ENCODE results near the gene SCP2. TPM values are rescaled to one million over a fixed set of nuclear protein-coding genes. Genes with fewer than 3 reads are reported as not detected.

The SCP2 gene
- total RNA-seq, 1 experiment from 2014 or later, result 56.4 TPM

DNA sequence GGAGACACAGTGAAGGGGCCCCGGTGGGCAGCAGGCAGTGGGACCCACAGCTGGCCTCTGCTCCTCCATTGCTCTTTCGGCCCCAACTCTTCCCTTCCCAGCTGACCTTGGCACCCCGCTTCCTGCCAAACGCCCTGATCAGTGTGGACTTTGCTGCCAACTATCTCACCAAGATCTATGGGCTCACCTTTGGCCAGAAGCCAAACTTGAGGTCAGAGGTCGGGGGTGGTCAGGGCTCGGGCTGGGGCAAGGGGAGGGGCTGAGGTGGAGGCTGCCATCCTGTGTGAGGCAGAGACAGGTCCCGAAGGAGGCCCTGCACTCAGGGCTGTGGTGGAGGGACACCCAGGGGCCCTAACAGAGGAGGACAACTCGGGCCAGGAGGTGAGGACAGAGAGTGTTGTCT lies 148.7 kb downstream of the SCP2 start (continued):
- TF ChIP-seq, protein P1, sequence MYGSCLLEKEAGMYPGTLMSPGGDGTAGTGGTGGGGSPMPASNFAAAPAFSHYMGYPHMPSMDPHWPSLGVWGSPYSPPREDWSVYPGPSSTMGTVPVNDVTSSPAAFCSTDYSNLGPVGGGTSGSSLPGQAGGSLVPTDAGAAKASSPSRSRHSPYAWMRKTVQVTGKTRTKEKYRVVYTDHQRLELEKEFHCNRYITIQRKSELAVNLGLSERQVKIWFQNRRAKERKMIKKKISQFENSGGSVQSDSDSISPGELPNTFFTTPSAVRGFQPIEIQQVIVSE (CRISPR knock-in tag; IDR thresholded peaks at IDR 0.05; ENCODE audit: borderline replicate concordance), result no peak
- no peak for TF ChIP-seq OVOL2 (CRISPR knock-in tag; IDR thresholded peaks at IDR 0.05; ENCODE audit: borderline replicate concordance)
- TF ChIP-seq ZNF416 (CRISPR knock-in tag; IDR thresholded peaks at IDR 0.05), result no peak

DNA sequence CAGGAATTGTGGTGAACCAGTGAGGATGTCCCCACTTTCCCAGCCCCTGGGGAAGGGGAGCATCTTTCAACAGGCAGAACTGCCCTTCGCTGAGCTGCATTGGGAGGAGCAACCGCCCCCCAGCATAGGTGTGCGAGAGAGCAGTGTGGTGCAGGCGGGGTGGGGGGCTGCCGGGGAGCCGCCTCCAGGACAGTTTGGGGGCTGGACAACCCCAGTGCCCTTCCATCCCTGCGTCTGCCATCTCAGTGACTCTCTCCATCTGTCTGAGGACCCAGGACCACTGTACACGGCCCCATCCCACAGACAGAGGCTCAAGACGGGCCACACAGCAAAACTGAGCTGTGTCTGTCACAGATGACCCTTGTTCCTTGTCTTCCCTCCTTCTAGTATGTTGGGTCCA lies 149.1 kb downstream of the SCP2 start:
- CTCF ChIA-PET, result no interaction called here

DNA sequence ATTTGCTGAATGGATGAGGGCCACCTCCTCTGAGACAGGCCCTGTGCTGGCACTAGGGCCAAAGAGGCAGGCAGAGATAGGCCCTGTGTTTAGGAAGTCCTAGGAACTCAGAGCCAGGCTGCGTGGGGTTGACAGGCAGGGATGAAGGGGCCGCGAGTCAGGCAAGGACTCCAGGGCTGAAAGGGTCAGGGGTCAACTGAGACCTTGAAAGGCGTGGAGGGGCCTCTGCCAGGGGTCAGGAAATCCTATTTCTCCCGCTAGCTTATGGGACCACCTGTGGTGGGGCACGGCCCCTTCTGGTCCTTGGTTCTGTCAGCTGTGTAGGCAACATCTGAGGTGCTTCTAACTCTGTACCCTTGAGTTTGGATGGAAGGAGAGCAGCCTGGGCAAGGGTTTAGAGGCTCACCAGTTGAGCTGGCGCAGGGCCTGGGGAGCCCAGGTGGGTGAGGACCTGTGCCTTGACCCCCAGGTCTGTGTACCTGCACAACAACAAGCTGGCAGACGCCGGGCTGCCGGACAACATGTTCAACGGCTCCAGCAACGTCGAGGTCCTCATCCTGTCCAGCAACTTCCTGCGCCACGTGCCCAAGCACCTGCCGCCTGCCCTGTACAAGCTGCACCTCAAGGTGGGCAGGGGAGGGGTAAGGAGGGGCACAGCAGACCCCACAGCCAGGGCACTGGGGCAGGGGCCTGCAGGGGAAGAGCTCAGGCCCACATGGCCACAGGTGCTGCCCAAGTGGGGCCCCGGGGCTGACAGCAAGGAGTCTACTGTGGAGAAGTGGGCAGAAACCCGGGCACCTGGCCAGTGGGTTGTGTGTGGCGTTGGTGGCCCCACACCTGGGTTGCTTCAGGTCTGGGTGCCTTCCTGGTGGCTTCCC lies 149.9 kb downstream of the SCP2 start:
- Mint-ChIP-seq H3K36me3 (no peaks in the 10 kb centered on the region), H3K9me3 (no peaks in the 10 kb centered on the region), H3K4me1 (peaks cover 3% of the 10 kb centered on the region), H3K4me3 (no peak overlapping the region), H3K27ac (no peak overlapping the region), H3K27me3 (ENCODE audit: low read depth) (no peaks in the 10 kb centered on the region)
- POLR2A ChIA-PET, result no interaction called here
- DNase-seq (ENCODE audit: low spot score) (no peak), ATAC-seq (no peak)
- CTCF ChIA-PET, result no interaction called here
- no peak for TF ChIP-seq ZNF121 (CRISPR knock-in tag; IDR thresholded peaks at IDR 0.05)
- TF ChIP-seq MYBL2 (CRISPR knock-in tag; IDR thresholded peaks at IDR 0.05), result no peak
- TF ChIP-seq SMAD3 (CRISPR knock-in tag; IDR thresholded peaks at IDR 0.05; ENCODE audit: borderline replicate concordance), result no peak
- no peak for TF ChIP-seq ZNF416 (CRISPR knock-in tag; IDR thresholded peaks at IDR 0.05)
- TF ChIP-seq ATF1 (CRISPR knock-in tag; IDR thresholded peaks at IDR 0.05), result no peak
- TF ChIP-seq FOXP1 (CRISPR knock-in tag; IDR thresholded peaks at IDR 0.05; ENCODE audit: borderline replicate concordance), result no peak
- TF ChIP-seq NR1H2 (CRISPR knock-in tag; IDR thresholded peaks at IDR 0.05), result no peak
- TF ChIP-seq NFYB (CRISPR knock-in tag; conservative IDR thresholded peaks at IDR 0.05; ENCODE audit: low read depth), result no peak
- TF ChIP-seq, protein P2, sequence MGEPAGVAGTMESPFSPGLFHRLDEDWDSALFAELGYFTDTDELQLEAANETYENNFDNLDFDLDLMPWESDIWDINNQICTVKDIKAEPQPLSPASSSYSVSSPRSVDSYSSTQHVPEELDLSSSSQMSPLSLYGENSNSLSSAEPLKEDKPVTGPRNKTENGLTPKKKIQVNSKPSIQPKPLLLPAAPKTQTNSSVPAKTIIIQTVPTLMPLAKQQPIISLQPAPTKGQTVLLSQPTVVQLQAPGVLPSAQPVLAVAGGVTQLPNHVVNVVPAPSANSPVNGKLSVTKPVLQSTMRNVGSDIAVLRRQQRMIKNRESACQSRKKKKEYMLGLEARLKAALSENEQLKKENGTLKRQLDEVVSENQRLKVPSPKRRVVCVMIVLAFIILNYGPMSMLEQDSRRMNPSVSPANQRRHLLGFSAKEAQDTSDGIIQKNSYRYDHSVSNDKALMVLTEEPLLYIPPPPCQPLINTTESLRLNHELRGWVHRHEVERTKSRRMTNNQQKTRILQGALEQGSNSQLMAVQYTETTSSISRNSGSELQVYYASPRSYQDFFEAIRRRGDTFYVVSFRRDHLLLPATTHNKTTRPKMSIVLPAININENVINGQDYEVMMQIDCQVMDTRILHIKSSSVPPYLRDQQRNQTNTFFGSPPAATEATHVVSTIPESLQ (CRISPR knock-in tag; IDR thresholded peaks at IDR 0.05), result no peak
- TF ChIP-seq ZNF263 (CRISPR knock-in tag; IDR thresholded peaks at IDR 0.05; ENCODE audit: low read depth), result no peak
- TF ChIP-seq HMGA2 (CRISPR knock-in tag; IDR thresholded peaks at IDR 0.05), result no peak
- TF ChIP-seq, protein P3, sequence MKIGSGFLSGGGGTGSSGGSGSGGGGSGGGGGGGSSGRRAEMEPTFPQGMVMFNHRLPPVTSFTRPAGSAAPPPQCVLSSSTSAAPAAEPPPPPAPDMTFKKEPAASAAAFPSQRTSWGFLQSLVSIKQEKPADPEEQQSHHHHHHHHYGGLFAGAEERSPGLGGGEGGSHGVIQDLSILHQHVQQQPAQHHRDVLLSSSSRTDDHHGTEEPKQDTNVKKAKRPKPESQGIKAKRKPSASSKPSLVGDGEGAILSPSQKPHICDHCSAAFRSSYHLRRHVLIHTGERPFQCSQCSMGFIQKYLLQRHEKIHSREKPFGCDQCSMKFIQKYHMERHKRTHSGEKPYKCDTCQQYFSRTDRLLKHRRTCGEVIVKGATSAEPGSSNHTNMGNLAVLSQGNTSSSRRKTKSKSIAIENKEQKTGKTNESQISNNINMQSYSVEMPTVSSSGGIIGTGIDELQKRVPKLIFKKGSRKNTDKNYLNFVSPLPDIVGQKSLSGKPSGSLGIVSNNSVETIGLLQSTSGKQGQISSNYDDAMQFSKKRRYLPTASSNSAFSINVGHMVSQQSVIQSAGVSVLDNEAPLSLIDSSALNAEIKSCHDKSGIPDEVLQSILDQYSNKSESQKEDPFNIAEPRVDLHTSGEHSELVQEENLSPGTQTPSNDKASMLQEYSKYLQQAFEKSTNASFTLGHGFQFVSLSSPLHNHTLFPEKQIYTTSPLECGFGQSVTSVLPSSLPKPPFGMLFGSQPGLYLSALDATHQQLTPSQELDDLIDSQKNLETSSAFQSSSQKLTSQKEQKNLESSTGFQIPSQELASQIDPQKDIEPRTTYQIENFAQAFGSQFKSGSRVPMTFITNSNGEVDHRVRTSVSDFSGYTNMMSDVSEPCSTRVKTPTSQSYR (CRISPR knock-in tag; IDR thresholded peaks at IDR 0.05), result no peak
- TF ChIP-seq TP53 (CRISPR knock-in tag; IDR thresholded peaks at IDR 0.05), result no peak
- no peak for TF ChIP-seq GABPB1 (CRISPR knock-in tag; IDR thresholded peaks at IDR 0.05)
- no peak for TF ChIP-seq FOXJ3 (CRISPR knock-in tag; IDR thresholded peaks at IDR 0.05; ENCODE audit: borderline replicate concordance)

More for the DNA sequence above, 149.1 kb downstream of the SCP2 start:
- POLR2A ChIA-PET, result no interaction called here
- DNase-seq (ENCODE audit: low spot score), result no peak
- no peak overlapping the region for H3K4me3 Mint-ChIP-seq
- H3K27ac Mint-ChIP-seq, result no peak overlapping the region
- no peaks in the 10 kb centered on the region for H3K27me3 Mint-ChIP-seq (ENCODE audit: low read depth)
- H3K4me1 Mint-ChIP-seq, result no peaks in the 10 kb centered on the region
- TF ChIP-seq ZNF416 (CRISPR knock-in tag; IDR thresholded peaks at IDR 0.05) (no peak), NR2C2 (CRISPR knock-in tag; IDR thresholded peaks at IDR 0.05) (no peak), OVOL2 (CRISPR knock-in tag; IDR thresholded peaks at IDR 0.05; ENCODE audit: borderline replicate concordance) (no peak), ETV6 (CRISPR knock-in tag; IDR thresholded peaks at IDR 0.05) (no peak), HMGA2 (CRISPR knock-in tag; IDR thresholded peaks at IDR 0.05) (no peak)
- TF ChIP-seq, protein P4, sequence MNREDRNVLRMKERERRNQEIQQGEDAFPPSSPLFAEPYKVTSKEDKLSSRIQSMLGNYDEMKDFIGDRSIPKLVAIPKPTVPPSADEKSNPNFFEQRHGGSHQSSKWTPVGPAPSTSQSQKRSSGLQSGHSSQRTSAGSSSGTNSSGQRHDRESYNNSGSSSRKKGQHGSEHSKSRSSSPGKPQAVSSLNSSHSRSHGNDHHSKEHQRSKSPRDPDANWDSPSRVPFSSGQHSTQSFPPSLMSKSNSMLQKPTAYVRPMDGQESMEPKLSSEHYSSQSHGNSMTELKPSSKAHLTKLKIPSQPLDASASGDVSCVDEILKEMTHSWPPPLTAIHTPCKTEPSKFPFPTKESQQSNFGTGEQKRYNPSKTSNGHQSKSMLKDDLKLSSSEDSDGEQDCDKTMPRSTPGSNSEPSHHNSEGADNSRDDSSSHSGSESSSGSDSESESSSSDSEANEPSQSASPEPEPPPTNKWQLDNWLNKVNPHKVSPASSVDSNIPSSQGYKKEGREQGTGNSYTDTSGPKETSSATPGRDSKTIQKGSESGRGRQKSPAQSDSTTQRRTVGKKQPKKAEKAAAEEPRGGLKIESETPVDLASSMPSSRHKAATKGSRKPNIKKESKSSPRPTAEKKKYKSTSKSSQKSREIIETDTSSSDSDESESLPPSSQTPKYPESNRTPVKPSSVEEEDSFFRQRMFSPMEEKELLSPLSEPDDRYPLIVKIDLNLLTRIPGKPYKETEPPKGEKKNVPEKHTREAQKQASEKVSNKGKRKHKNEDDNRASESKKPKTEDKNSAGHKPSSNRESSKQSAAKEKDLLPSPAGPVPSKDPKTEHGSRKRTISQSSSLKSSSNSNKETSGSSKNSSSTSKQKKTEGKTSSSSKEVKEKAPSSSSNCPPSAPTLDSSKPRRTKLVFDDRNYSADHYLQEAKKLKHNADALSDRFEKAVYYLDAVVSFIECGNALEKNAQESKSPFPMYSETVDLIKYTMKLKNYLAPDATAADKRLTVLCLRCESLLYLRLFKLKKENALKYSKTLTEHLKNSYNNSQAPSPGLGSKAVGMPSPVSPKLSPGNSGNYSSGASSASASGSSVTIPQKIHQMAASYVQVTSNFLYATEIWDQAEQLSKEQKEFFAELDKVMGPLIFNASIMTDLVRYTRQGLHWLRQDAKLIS (CRISPR knock-in tag; IDR thresholded peaks at IDR 0.05; ENCODE audit: borderline replicate concordance), result no peak
- TF ChIP-seq, protein P5, sequence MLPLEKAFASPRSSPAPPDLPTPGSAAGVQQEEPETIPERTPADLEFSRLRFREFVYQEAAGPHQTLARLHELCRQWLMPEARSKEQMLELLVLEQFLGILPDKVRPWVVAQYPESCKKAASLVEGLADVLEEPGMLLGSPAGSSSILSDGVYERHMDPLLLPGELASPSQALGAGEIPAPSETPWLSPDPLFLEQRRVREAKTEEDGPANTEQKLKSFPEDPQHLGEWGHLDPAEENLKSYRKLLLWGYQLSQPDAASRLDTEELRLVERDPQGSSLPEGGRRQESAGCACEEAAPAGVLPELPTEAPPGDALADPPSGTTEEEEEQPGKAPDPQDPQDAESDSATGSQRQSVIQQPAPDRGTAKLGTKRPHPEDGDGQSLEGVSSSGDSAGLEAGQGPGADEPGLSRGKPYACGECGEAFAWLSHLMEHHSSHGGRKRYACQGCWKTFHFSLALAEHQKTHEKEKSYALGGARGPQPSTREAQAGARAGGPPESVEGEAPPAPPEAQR (CRISPR knock-in tag; IDR thresholded peaks at IDR 0.05), result no peak
- H3K36me3 Mint-ChIP-seq, result no peaks in the 10 kb centered on the region
- ATAC-seq, result no peak
- H3K9me3 Mint-ChIP-seq, result no peaks in the 10 kb centered on the region
